H1 (cell line): ENCODE measurements around the gene OTUB1. TPM values are rescaled to one million over a fixed set of nuclear protein-coding genes. Genes with fewer than 3 reads are reported as not detected.

Experiments
- CTCF ChIA-PET: fragments of 300-600 bp; sonication (Branson Sonifier 250); formaldehyde crosslinking; loops from one replicate; lab custom pipeline; 2021; ENCODE audit not compliant: partially characterized antibody; lab: Charles Lee
- POLR2A ChIA-PET: fragments of 300-600 bp; sonication (Branson Sonifier 250); formaldehyde crosslinking; loops from one replicate; lab custom pipeline; 2021; ENCODE audit warnings: inconsistent platforms; ENCODE audit not compliant: partially characterized antibody; lab: Charles Lee
- DNase-seq, 2 experiments: peaks; one replicate each; pipeline versions ENCODE4 v3.0.0 to v3.0.0-alpha.2; 2010 to 2022; ENCODE audit warnings: low spot score in 2 of 2, low read depth in 1 of 2, mixed read lengths in 1 of 2
- FAIRE-seq: peaks from 2 replicates; lab custom pipeline; 2011; peaks lifted over from hg19 to GRCh38; lab: Jason Lieb, UNC
- H2AFZ ChIP-seq: 2 replicates; pipeline ENCODE4 v1.8.1; 2012; ENCODE audit warnings: low read length, inconsistent platforms
- H2AK5ac ChIP-seq: 2 replicates; pipeline ENCODE4 v1.6.1; 2013; ENCODE audit warnings: low read depth, low read length
- H2BK120ac ChIP-seq: replicated peaks from 2 replicates; pipeline ENCODE3; 2013; ENCODE audit warnings: low read depth, low read length, inconsistent platforms
- H2BK12ac ChIP-seq: 2 replicates; pipeline ENCODE4 v1.6.1; 2013; ENCODE audit warnings: low read depth, low read length
- H2BK15ac ChIP-seq: 2 replicates; pipeline ENCODE4 v1.6.1; 2013; ENCODE audit warnings: low read length
- H2BK20ac ChIP-seq: 2 replicates; pipeline ENCODE4 v1.6.1; 2013; ENCODE audit warnings: low read length
- H2BK5ac ChIP-seq: 2 replicates; pipeline ENCODE4 v1.6.1; 2013; ENCODE audit warnings: low read depth, low read length
- H3K14ac ChIP-seq: 2 replicates; pipeline ENCODE4 v1.6.1; 2013; ENCODE audit warnings: inconsistent platforms; ENCODE audit not compliant: insufficient read length
- H3K18ac ChIP-seq: 2 replicates; pipeline ENCODE4 v1.6.1; 2013; ENCODE audit warnings: low read length; ENCODE audit errors: extremely low read depth
- H3K23ac ChIP-seq: 2 replicates; pipeline ENCODE4 v1.6.1; 2013; ENCODE audit warnings: inconsistent platforms; ENCODE audit not compliant: insufficient read length
- H3K23me2 ChIP-seq: 2 replicates; pipeline ENCODE4 v1.6.1; 2013; ENCODE audit warnings: low read depth, low read length
- H3K27ac ChIP-seq: 2 replicates; pipeline ENCODE4 v1.6.1; 2011; ENCODE audit warnings: low read depth, low read length, inconsistent platforms
- H3K27me3 ChIP-seq, 4 experiments: replicated peaks in 1 of 4; 1 replicate in 1 of 4; 2 replicates in 3 of 4; pipeline versions ENCODE4 v1.6.1 to v1.8.1; 2011 to 2013; ENCODE audit warnings: low read length in 3 of 4, mild to moderate bottlenecking in 3 of 4, inconsistent platforms in 2 of 4, mixed read lengths in 2 of 4, moderate library complexity in 1 of 4; ENCODE audit not compliant: control insufficient read depth in 3 of 4, insufficient read depth in 3 of 4; ENCODE audit errors: extremely low read depth in 1 of 4
- H3K36me3 ChIP-seq, 4 experiments: 2 replicates each; pipeline versions ENCODE4 v1.6.1 to v1.8.1; 2011 to 2013; ENCODE audit warnings: mild to moderate bottlenecking in 4 of 4, low read length in 3 of 4, moderate library complexity in 2 of 4, control low read depth in 1 of 4, inconsistent platforms in 1 of 4; ENCODE audit not compliant: insufficient read depth in 4 of 4, control insufficient read depth in 2 of 4
- H3K4ac ChIP-seq: replicated peaks from 2 replicates; pipeline ENCODE3; 2013; ENCODE audit warnings: low read length, low read depth, mixed read lengths, inconsistent platforms; ENCODE audit not compliant: insufficient read length
- H3K4me1 ChIP-seq, 4 experiments: replicated peaks in 1 of 4; 1 replicate in 1 of 4; 2 replicates in 3 of 4; pipeline versions ENCODE4 v1.6.1 to v1.8.1; 2011 to 2013; ENCODE audit warnings: low read length in 3 of 4, inconsistent platforms in 2 of 4, mixed read lengths in 1 of 4; ENCODE audit not compliant: insufficient read depth in 4 of 4, control insufficient read depth in 3 of 4
- H3K4me2 ChIP-seq, 2 experiments: 2 replicates each; pipeline versions ENCODE4 v1.6.1 to v1.8.1; 2011 to 2013; ENCODE audit warnings: low read depth in 2 of 2, low read length in 2 of 2, control low read depth in 1 of 2, inconsistent platforms in 1 of 2, mild to moderate bottlenecking in 1 of 2; ENCODE audit not compliant: insufficient read depth in 1 of 2
- H3K4me3 ChIP-seq, 4 experiments: fragments of 200-600, 300-600 bp in 1 of 4; sonication (generic), shearing (Covaris generic), sonication (Bioruptor Twin) in 1 of 4; 2 replicates each; pipeline versions ENCODE4 v1.5.1 to v1.8.1; 2011 to 2016; ENCODE audit warnings: low read length in 4 of 4, low read depth in 3 of 4, control low read depth in 2 of 4, inconsistent platforms in 2 of 4, mild to moderate bottlenecking in 2 of 4, mixed read lengths in 1 of 4, moderate library complexity in 1 of 4; ENCODE audit not compliant: insufficient read depth in 2 of 4; ENCODE audit errors: extremely low read depth in 1 of 4
- H3K56ac ChIP-seq: replicated peaks from 2 replicates; pipeline ENCODE3; 2013; ENCODE audit warnings: low read depth, mild to moderate bottlenecking, mixed read lengths, low read length, inconsistent platforms; ENCODE audit not compliant: insufficient read length
- H3K79me1 ChIP-seq: 2 replicates; pipeline ENCODE4 v1.6.1; 2013; ENCODE audit warnings: low read depth, low read length, control low read depth
- H3K79me2 ChIP-seq, 2 experiments: 2 replicates each; pipeline versions ENCODE4 v1.6.1 to v1.8.1; 2012 to 2013; ENCODE audit warnings: low read length in 2 of 2, mild to moderate bottlenecking in 2 of 2, inconsistent platforms in 1 of 2; ENCODE audit not compliant: insufficient read depth in 2 of 2, control insufficient read depth in 1 of 2
- H3K9ac ChIP-seq, 4 experiments: replicated peaks in 1 of 4; 1 replicate in 1 of 4; 2 replicates in 3 of 4; pipeline versions ENCODE4 v1.6.1 to v1.8.1; 2011 to 2013; ENCODE audit warnings: low read depth in 3 of 4, low read length in 3 of 4, control low read depth in 2 of 4, mild to moderate bottlenecking in 2 of 4, moderate library complexity in 2 of 4, inconsistent platforms in 1 of 4; ENCODE audit errors: extremely low read depth in 1 of 4
- H3K9me3 ChIP-seq, 2 experiments: 2 replicates each; pipeline versions ENCODE4 v1.6.1 to v1.8.1; 2012 to 2013; ENCODE audit warnings: mild to moderate bottlenecking in 2 of 2, moderate library complexity in 2 of 2, control low read depth in 1 of 2, inconsistent platforms in 1 of 2, low read depth in 1 of 2, low read length in 1 of 2, mixed read lengths in 1 of 2; ENCODE audit not compliant: insufficient read depth in 2 of 2
- H4K20me1 ChIP-seq, 2 experiments: replicated peaks in 1 of 2; 2 replicates each; pipeline versions ENCODE3 to v1.8.1; 2011 to 2013; ENCODE audit warnings: inconsistent platforms in 2 of 2, low read length in 2 of 2, mild to moderate bottlenecking in 1 of 2; ENCODE audit not compliant: insufficient read depth in 2 of 2, control insufficient read depth in 1 of 2
- H4K5ac ChIP-seq: 2 replicates; pipeline ENCODE4 v1.6.1; 2013; ENCODE audit warnings: low read length, low read depth, mixed read lengths, inconsistent platforms; ENCODE audit not compliant: insufficient read length
- H4K8ac ChIP-seq: 2 replicates; pipeline ENCODE4 v1.8.0; 2013; ENCODE audit warnings: mild to moderate bottlenecking, moderate library complexity, low read length, inconsistent platforms; ENCODE audit not compliant: insufficient read depth; ENCODE audit errors: extremely low read depth
- H4K91ac ChIP-seq: replicated peaks from 2 replicates; pipeline ENCODE3; 2013; ENCODE audit warnings: low read length, mixed read lengths, inconsistent platforms; ENCODE audit not compliant: insufficient read length
- CBX5 ChIP-seq: fragments of 300-800, 300-1000 bp; sonication (generic); IDR thresholded peaks from 2 replicates; pipeline ENCODE4 v1.7.1; 2016; ENCODE audit warnings: antibody characterized with exemption, low read length, low read depth
- EP300 ChIP-seq, 2 experiments: IDR thresholded peaks; 1 replicate in 1 of 2; 2 replicates in 1 of 2; pipeline ENCODE4 v1.6.1; 2011 to 2012; ENCODE audit warnings: low read depth in 2 of 2, low read length in 2 of 2, mild to moderate bottlenecking in 2 of 2, borderline replicate concordance in 1 of 2, inconsistent platforms in 1 of 2, moderate library complexity in 1 of 2
- GTF2F1 ChIP-seq: IDR thresholded peaks from 2 replicates; pipeline ENCODE4 v1.6.1; 2012; ENCODE audit warnings: low read depth, low read length, improper control_type of control experiment, borderline replicate concordance
- HDAC6 ChIP-seq: IDR thresholded peaks from one replicate; pipeline ENCODE4 v1.7.1; 2012; ENCODE audit warnings: low read depth, mild to moderate bottlenecking, inconsistent platforms, low read length, moderate library complexity
- MAX ChIP-seq: IDR thresholded peaks from 2 replicates; pipeline ENCODE4 v1.6.1; 2012; ENCODE audit warnings: inconsistent platforms
- NRF1 ChIP-seq: IDR thresholded peaks from 2 replicates; pipeline ENCODE4 v1.6.1; 2011; ENCODE audit warnings: mild to moderate bottlenecking, low read depth, low read length, improper control_type of control experiment
- PHF8 ChIP-seq: fragments of 200-600 bp; sonication (generic); conservative IDR thresholded peaks from 2 replicates; pipeline ENCODE4 v1.7.1; 2012; ENCODE audit warnings: low read depth, mild to moderate bottlenecking, inconsistent platforms, low read length, moderate library complexity
- POLR2A ChIP-seq, 2 experiments: IDR thresholded peaks; 1 replicate in 1 of 2; 2 replicates in 1 of 2; pipeline ENCODE4 v1.6.1; 2011; ENCODE audit warnings: low read depth in 2 of 2, low read length in 2 of 2, mild to moderate bottlenecking in 2 of 2; ENCODE audit errors: control extremely low read depth in 1 of 2
- RNF2 ChIP-seq: fragments of 200-900, 300-1000 bp; sonication (generic); IDR thresholded peaks from 2 replicates; pipeline ENCODE4 v1.7.1; 2016; ENCODE audit warnings: borderline replicate concordance, low read depth, mild to moderate bottlenecking, antibody characterized with exemption, low read length; ENCODE audit not compliant: poor library complexity, severe bottlenecking; ENCODE audit errors: missing control alignments
- YY1 ChIP-seq: IDR thresholded peaks from 2 replicates; pipeline ENCODE4 v1.6.1; 2011; ENCODE audit warnings: low read depth, mild to moderate bottlenecking, low read length
- WGBS, 2 experiments: shearing (Covaris generic) in 1 of 2; methylation state at CpG; one replicate each; pipeline versions ENCODE4 v1.1.6 to v1.1.7; 2013 to 2015; ENCODE audit warnings: low lambda C conversion rate in 2 of 2, mixed read lengths in 2 of 2, inconsistent platforms in 1 of 2, low coverage in 1 of 2, missing lambda C conversion rate in 1 of 2; ENCODE audit not compliant: insufficient replicate concordance in 2 of 2, insufficient coverage in 1 of 2, insufficient read length in 1 of 2; ENCODE audit errors: extremely low coverage in 1 of 2, missing lambda C conversion rate in 1 of 2; 5-methylcytosine and 5-hydroxymethylcytosine counted together
- polyA plus RNA-seq, 7 experiments: library from polyadenylated mRNA; depleted of rRNA in 3 of 7; stranded (reverse) in 5 of 7; unstranded in 2 of 7; fragments of >200 nt in 5 of 7; fragments of 200-250 nt in 2 of 7; gene quantifications; 1 replicate in 5 of 7; 2 replicates in 1 of 7; 4 replicates in 1 of 7; pipeline versions ENCODE4 v1.2.1 to v1.2.3, GENCODE V29; 2011 to 2013; ENCODE audit warnings: missing spikeins in 2 of 7, mixed read lengths in 2 of 7
- total RNA-seq: library from RNA; stranded (reverse); fragmentation: NEBNext Ultra II Directional; extraction: Animal tissue kit (Norgen Biotek cat#: 25700); gene quantifications from 2 replicates; pipeline ENCODE4 v1.2.1, GENCODE V29; 2021

The OTUB1 gene
- total and polyA plus RNA-seq, 2 of the 8 experiments (the other 6 are each of a cell fraction or from before 2014, with no cell fraction given), result 110 to 274 TPM

GRCh38 chr11:63944987-63945386, 41.3 kb upstream of the OTUB1 start:
- POLR2A ChIA-PET, result interaction anchor here (1.0 to 2.6 kb wide), 11 partner anchors 14 to 108 kb away, joined by 3 to 15 read pairs (median 4); partner anchors contain the start of gene RCOR2
- TF ChIP-seq NRF1, result no peak
- no peak for TF ChIP-seq POLR2A (IDR thresholded peaks at IDR 0.05; ENCODE audit: control extremely low read depth in 1 of 2, low read depth in 2 of 2, low read length in 2 of 2)
- TF ChIP-seq GTF2F1, result no peak
- TF ChIP-seq YY1, result no peak
- no peak for TF ChIP-seq PHF8
- no peak for TF ChIP-seq EP300 (IDR thresholded peaks at IDR 0.05; ENCODE audit: borderline replicate concordance in 1 of 2, low read depth in 2 of 2, low read length in 2 of 2)
- TF ChIP-seq MAX, result no peak
- TF ChIP-seq CBX5, result no peak
- TF ChIP-seq RNF2, result no peak
- no peak for TF ChIP-seq HDAC6

More at GRCh38 chr11:63944987-63945386, 41.3 kb upstream of the OTUB1 start:
- Histone ChIP-seq H3K56ac (no peak overlapping the region), H3K23me2 (no peaks in the 10 kb centered on the region), H3K36me3 (peaks cover 6 to 18% (median 13%) of the 10 kb centered on the region in 4 experiments; a peak in 6 of 8 replicates), H3K9ac (no peak overlapping the region), H3K27me3 (no peaks in the 10 kb centered on the region), H4K8ac (no peak overlapping the region), H3K14ac (no peak overlapping the region), H2AFZ (no peak overlapping the region), H3K4ac (no peak overlapping the region), H2BK20ac (no peak overlapping the region), H4K5ac (no peak overlapping the region), H3K23ac (no peak overlapping the region), H2BK12ac (no peak overlapping the region), H3K9me3 (no peaks in the 10 kb centered on the region), H3K27ac (no peak overlapping the region), H2BK120ac (no peak overlapping the region), H2AK5ac (no peak overlapping the region), H4K91ac (no peak overlapping the region), H3K79me2 (peaks cover 0 to 45% of the 10 kb centered on the region in 2 experiments), H3K4me1 (no peaks in the 10 kb centered on the region; a peak in 1 of 7 replicates), H2BK15ac (no peak overlapping the region), H3K4me3 (no peak overlapping the region), H3K18ac (no peak overlapping the region), H2BK5ac (0 out of 2 replicates have a peak overlapping the region, but pooled peaks have one; percentile 44), H3K79me1 (peaks cover 3% of the 10 kb centered on the region; the same call in 1 of the 2 replicates), H3K4me2 (no peak overlapping the region), H4K20me1 (peaks cover 8 to 15% of the 10 kb centered on the region in 2 experiments)
- no peak for DNase-seq
- FAIRE-seq, result no peak
- CTCF ChIA-PET, result interaction anchor here (0.7 to 6.3 kb wide), 28 partner anchors 10 to 179 kb away, joined by 3 to 51 read pairs (median 5); partner anchors contain the start of gene RCOR2
- 90% methylated on average over 8 of the region's 8 CpGs; no CpG with 5 or more reads in 1 of the 2 experiments for WGBS, 2 experiments
